Effector memory CD4-positive, alpha-beta T cell (primary cell): Measurements from ENCODE around the gene TGFBR2.

Source experiments
- DNase-seq, 3 donors: peaks; one replicate each; pipeline ENCODE4 v3.0.0-alpha.2; 2020
- H3K27ac ChIP-seq: 2 replicates; pipeline ENCODE4 v1.7.0; 2013; ENCODE audit warnings: mild to moderate bottlenecking, low read length, moderate library complexity; ENCODE audit not compliant: insufficient read depth, poor library complexity, severe bottlenecking
- H3K27me3 ChIP-seq: replicated peaks from 2 replicates; pipeline ENCODE4 v1.7.0; 2013; ENCODE audit warnings: mild to moderate bottlenecking, low read length; ENCODE audit not compliant: insufficient read depth, control insufficient read depth, poor library complexity, severe bottlenecking
- H3K36me3 ChIP-seq: 2 replicates; pipeline ENCODE4 v1.7.0; 2013; ENCODE audit warnings: mild to moderate bottlenecking, low read length, moderate library complexity; ENCODE audit not compliant: control insufficient read depth, insufficient read depth
- H3K4me1 ChIP-seq: 2 replicates; pipeline ENCODE4 v1.7.0; 2013; ENCODE audit warnings: low read length, mild to moderate bottlenecking; ENCODE audit not compliant: control insufficient read depth, insufficient read depth, poor library complexity, severe bottlenecking
- H3K4me3 ChIP-seq: 2 replicates; pipeline ENCODE4 v1.7.0; 2013; ENCODE audit warnings: low read length, low read depth, mild to moderate bottlenecking; ENCODE audit not compliant: insufficient read depth, poor library complexity, severe bottlenecking
- H3K9me3 ChIP-seq: 2 replicates; pipeline ENCODE4 v1.7.0; 2013; ENCODE audit warnings: mild to moderate bottlenecking, low read length, moderate library complexity; ENCODE audit not compliant: control insufficient read depth

The TGFBR2 gene

GRCh38 chr3:30696403-30696819 lies 90.0 kb downstream of the TGFBR2 start:
- Histone ChIP-seq H3K27ac (no peak overlapping the region), H3K4me3 (no peak overlapping the region), H3K4me1 (peaks cover 1% of the 10 kb centered on the region), H3K36me3 (peaks cover 44% of the 10 kb centered on the region), H3K27me3 (no peaks in the 10 kb centered on the region), H3K9me3 (no peaks in the 10 kb centered on the region)
- no peak for DNase-seq

GRCh38 chr3:30696896-30697295 lies 90.5 kb downstream of the TGFBR2 start:
- H3K27me3 ChIP-seq, result no peaks in the 10 kb centered on the region
- H3K9me3 ChIP-seq, result no peaks in the 10 kb centered on the region
- no peak overlapping the region for H3K27ac ChIP-seq
- DNase-seq, result no peak
- H3K4me1 ChIP-seq, result no peaks in the 10 kb centered on the region
- H3K4me3 ChIP-seq, result no peak overlapping the region
- peaks cover 41% of the 10 kb centered on the region for H3K36me3 ChIP-seq

- no peaks in the 10 kb centered on the region for H3K9me3 ChIP-seq
- H3K4me3 ChIP-seq, result no peak overlapping the region
- no peak for DNase-seq
- H3K27me3 ChIP-seq, result no peaks in the 10 kb centered on the region
- no peaks in the 10 kb centered on the region for H3K4me1 ChIP-seq
- peaks cover 26% of the 10 kb centered on the region for H3K36me3 ChIP-seq
- H3K27ac ChIP-seq, result no peak overlapping the region
Observed at GRCh38 chr3:30698549-30698948, 92.1 kb downstream of the TGFBR2 start.

- no peaks in the 10 kb centered on the region for H3K27me3 ChIP-seq
- no peaks in the 10 kb centered on the region for H3K4me1 ChIP-seq
- peaks cover 17% of the 10 kb centered on the region for H3K36me3 ChIP-seq
- no peaks in the 10 kb centered on the region for H3K9me3 ChIP-seq
- H3K4me3 ChIP-seq, result no peak overlapping the region
- no peak for DNase-seq
- H3K27ac ChIP-seq, result no peak overlapping the region
Observed at GRCh38 chr3:30699927-30700326, 93.5 kb downstream of the TGFBR2 start.

GRCh38 chr3:30700702-30701321 lies 94.4 kb downstream of the TGFBR2 start:
- Histone ChIP-seq H3K36me3 (peaks cover 9% of the 10 kb centered on the region), H3K4me1 (no peaks in the 10 kb centered on the region), H3K27me3 (no peaks in the 10 kb centered on the region), H3K9me3 (no peaks in the 10 kb centered on the region), H3K4me3 (no peak overlapping the region), H3K27ac (no peak overlapping the region)
- DNase-seq, result no peak

GRCh38 chr3:30702038-30702827 lies 95.8 kb downstream of the TGFBR2 start:
- H3K4me1 ChIP-seq, result no peaks in the 10 kb centered on the region
- no peak for DNase-seq
- H3K4me3 ChIP-seq, result no peak overlapping the region
- H3K27me3 ChIP-seq, result no peaks in the 10 kb centered on the region
- no peaks in the 10 kb centered on the region for H3K36me3 ChIP-seq
- H3K9me3 ChIP-seq, result no peaks in the 10 kb centered on the region
- no peak overlapping the region for H3K27ac ChIP-seq

- H3K9me3 ChIP-seq, result no peaks in the 10 kb centered on the region
- no peak for DNase-seq
- H3K4me3 ChIP-seq, result no peak overlapping the region
Observed at GRCh38 chr3:30702828-30703397, 96.5 kb downstream of the TGFBR2 start.

GRCh38 chr3:30704931-30705890 lies 98.8 kb downstream of the TGFBR2 start:
- no peak for DNase-seq
- Histone ChIP-seq H3K27me3 (no peaks in the 10 kb centered on the region), H3K9me3 (no peaks in the 10 kb centered on the region), H3K36me3 (no peaks in the 10 kb centered on the region), H3K27ac (no peak overlapping the region), H3K4me3 (no peak overlapping the region), H3K4me1 (no peaks in the 10 kb centered on the region)

More at GRCh38 chr3:30702828-30703397, 96.5 kb downstream of the TGFBR2 start:
- H3K4me1 ChIP-seq, result no peaks in the 10 kb centered on the region
- H3K27ac ChIP-seq, result no peak overlapping the region
- no peaks in the 10 kb centered on the region for H3K27me3 ChIP-seq
- no peaks in the 10 kb centered on the region for H3K36me3 ChIP-seq

GRCh38 chr3:30707825-30708224 lies 101.4 kb downstream of the TGFBR2 start:
- H3K36me3 ChIP-seq, result no peaks in the 10 kb centered on the region
- no peak overlapping the region for H3K4me3 ChIP-seq
- no peak overlapping the region for H3K27ac ChIP-seq
- no peaks in the 10 kb centered on the region for H3K27me3 ChIP-seq
- H3K9me3 ChIP-seq, result no peaks in the 10 kb centered on the region
- H3K4me1 ChIP-seq, result no peaks in the 10 kb centered on the region
- no peak for DNase-seq
